Measurements from ENCODE around the gene TARBP1. TPM values are rescaled to one million over a fixed set of nuclear protein-coding genes. Genes with fewer than 3 reads are reported as not detected.
A peak's percentile ranks its signal among the peaks of the same experiment; 100 is the strongest.

Gene TARBP1
- total RNA-seq, 4 donors from 2014 or later = 5.8 to 11.1 (median 9.8) TPM

DNA sequence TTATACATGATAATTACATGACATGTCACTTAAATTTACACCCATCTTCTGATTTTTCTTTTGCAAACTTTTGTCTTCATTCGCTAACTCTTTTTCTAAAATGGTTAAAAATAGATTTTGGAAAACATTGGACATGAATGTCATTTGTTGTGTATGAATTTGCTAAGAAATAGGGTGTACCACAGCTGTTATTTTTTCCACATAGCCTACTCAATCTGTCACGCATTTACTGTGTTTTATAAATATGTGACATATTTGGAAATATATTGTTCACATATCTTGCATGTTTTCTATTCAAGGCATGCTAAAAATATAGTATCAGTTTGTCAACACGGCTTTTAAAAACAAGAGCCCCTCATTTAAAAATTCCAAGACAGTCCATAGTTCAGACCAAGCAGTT lies 47.9 kb upstream of the TARBP1 start:
- no peak overlapping the region for H3K4me3 ChIP-seq
- peaks cover 61 to 75% (median 67%) of the 10 kb centered on the region in 4 donors for H3K4me1 ChIP-seq
- TF ChIP-seq POLR2AphosphoS5 (IDR thresholded peaks at IDR 0.05) (no peak), POLR2A (IDR thresholded peaks at IDR 0.05; ENCODE audit: low read depth) (no peak), EP300 (IDR thresholded peaks at IDR 0.05) (no peak)
- TF ChIP-seq, protein P1, sequence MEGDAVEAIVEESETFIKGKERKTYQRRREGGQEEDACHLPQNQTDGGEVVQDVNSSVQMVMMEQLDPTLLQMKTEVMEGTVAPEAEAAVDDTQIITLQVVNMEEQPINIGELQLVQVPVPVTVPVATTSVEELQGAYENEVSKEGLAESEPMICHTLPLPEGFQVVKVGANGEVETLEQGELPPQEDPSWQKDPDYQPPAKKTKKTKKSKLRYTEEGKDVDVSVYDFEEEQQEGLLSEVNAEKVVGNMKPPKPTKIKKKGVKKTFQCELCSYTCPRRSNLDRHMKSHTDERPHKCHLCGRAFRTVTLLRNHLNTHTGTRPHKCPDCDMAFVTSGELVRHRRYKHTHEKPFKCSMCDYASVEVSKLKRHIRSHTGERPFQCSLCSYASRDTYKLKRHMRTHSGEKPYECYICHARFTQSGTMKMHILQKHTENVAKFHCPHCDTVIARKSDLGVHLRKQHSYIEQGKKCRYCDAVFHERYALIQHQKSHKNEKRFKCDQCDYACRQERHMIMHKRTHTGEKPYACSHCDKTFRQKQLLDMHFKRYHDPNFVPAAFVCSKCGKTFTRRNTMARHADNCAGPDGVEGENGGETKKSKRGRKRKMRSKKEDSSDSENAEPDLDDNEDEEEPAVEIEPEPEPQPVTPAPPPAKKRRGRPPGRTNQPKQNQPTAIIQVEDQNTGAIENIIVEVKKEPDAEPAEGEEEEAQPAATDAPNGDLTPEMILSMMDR (IDR thresholded peaks at IDR 0.05) = no peak
- H3K27ac ChIP-seq (replicated peaks in 1 of 4) = peak overlapping the region in 1 of 4 donors; percentile 99
- intact Hi-C loops (cut with DNase I) = no loop called here
- no peaks in the 10 kb centered on the region for H3K36me3 ChIP-seq
- no peak for DNase-seq (ENCODE audit: extremely low spot score)
- WGBS = 53% methylated on average over 3 of the region's 3 CpGs
- H3K27me3 ChIP-seq = no peaks in the 10 kb centered on the region
- no peaks in the 10 kb centered on the region for H3K9me3 ChIP-seq

DNA sequence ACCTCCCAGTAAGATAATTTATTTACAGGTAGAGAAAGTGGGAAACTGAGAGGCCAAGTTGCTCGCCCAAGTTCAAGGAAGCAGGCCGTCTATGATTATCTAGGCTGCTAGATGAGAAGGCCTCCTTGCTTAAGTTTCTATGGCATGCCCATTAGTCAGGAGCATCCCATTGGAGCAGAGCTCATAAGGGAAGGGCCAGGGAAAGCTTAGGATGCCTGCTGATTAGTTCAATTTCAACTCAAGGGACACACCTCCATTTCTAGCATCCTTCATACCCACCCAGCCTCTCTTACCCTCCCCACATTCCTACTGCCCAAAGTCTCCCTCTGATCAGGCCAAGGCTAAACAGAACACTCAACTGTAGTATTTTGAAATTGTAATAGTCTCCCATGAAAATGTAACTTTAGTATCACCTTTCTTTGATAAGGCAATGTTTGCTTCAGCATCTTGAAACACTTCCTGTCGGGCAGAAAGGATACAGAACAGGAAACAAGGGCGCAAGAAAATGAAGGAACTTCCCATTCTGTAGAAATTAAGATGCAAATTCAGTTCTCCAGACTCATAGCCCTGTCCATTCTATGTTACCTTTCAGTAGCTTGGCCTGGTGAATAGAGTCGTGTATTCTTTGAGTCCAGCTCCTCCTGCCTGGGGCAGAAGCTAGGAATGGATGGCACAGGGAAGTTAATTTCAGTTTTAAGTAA lies 46.3 kb upstream of the TARBP1 start:
- DNase-seq (ENCODE audit: extremely low spot score) = no peak
- H3K27ac ChIP-seq (replicated peaks in 1 of 4) = peak overlapping the region; percentile 87 to 95 (median 89)
- intact Hi-C loops (cut with DNase I) = no loop called here

DNA sequence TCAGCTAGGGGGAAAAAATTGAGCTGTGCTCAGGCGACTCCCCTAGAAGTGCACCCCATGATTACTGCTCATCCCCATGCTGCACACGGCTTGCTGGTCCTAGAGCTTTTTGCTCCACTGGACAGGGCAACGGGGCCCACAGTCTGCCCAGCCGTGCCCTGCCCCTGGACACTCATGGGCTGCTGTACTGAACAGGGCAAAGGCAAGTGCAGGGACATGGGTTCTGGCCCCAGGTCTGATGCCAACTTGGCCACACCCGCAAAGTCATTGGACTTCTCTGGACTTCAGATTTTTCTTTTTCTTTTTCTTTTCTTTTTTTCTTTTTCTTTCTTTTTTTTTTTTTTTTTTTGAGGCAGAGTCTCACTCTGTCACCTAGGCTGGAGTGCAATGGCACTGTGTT lies 42.9 kb upstream of the TARBP1 start:
- WGBS = 95% methylated on average over 3 of the region's 5 CpGs
- no peak for DNase-seq (ENCODE audit: extremely low spot score)
- no peaks in the 10 kb centered on the region for H3K9me3 ChIP-seq
- peaks cover 29 to 42% (median 32%) of the 10 kb centered on the region in 4 donors for H3K4me1 ChIP-seq
- peak overlapping the region; percentile 87 to 95 (median 89) for H3K27ac ChIP-seq (replicated peaks in 1 of 4)
- intact Hi-C loops (cut with DNase I) = no loop called here
- H3K4me3 ChIP-seq = no peak overlapping the region
- no peaks in the 10 kb centered on the region for H3K36me3 ChIP-seq
- TF ChIP-seq, protein P1 (IDR thresholded peaks at IDR 0.05) = no peak
- TF ChIP-seq POLR2A (IDR thresholded peaks at IDR 0.05; ENCODE audit: low read depth) (no peak), EP300 (IDR thresholded peaks at IDR 0.05) (no peak), POLR2AphosphoS5 (IDR thresholded peaks at IDR 0.05) (no peak)
- H3K27me3 ChIP-seq = no peaks in the 10 kb centered on the region

More for the DNA sequence above, 46.3 kb upstream of the TARBP1 start:
- H3K4me1 ChIP-seq = peaks cover 52 to 59% (median 55%) of the 10 kb centered on the region in 4 donors
- H3K4me3 ChIP-seq = no peak overlapping the region
- WGBS = 77% methylated on average over 5 of the region's 5 CpGs
- TF ChIP-seq EP300 (IDR thresholded peaks at IDR 0.05) (no peak), POLR2A (IDR thresholded peaks at IDR 0.05; ENCODE audit: low read depth) (no peak), POLR2AphosphoS5 (IDR thresholded peaks at IDR 0.05) (no peak)
- TF ChIP-seq, protein P1 (IDR thresholded peaks at IDR 0.05) = no peak
- no peaks in the 10 kb centered on the region for H3K27me3 ChIP-seq
- no peaks in the 10 kb centered on the region for H3K9me3 ChIP-seq
- no peaks in the 10 kb centered on the region for H3K36me3 ChIP-seq

DNA sequence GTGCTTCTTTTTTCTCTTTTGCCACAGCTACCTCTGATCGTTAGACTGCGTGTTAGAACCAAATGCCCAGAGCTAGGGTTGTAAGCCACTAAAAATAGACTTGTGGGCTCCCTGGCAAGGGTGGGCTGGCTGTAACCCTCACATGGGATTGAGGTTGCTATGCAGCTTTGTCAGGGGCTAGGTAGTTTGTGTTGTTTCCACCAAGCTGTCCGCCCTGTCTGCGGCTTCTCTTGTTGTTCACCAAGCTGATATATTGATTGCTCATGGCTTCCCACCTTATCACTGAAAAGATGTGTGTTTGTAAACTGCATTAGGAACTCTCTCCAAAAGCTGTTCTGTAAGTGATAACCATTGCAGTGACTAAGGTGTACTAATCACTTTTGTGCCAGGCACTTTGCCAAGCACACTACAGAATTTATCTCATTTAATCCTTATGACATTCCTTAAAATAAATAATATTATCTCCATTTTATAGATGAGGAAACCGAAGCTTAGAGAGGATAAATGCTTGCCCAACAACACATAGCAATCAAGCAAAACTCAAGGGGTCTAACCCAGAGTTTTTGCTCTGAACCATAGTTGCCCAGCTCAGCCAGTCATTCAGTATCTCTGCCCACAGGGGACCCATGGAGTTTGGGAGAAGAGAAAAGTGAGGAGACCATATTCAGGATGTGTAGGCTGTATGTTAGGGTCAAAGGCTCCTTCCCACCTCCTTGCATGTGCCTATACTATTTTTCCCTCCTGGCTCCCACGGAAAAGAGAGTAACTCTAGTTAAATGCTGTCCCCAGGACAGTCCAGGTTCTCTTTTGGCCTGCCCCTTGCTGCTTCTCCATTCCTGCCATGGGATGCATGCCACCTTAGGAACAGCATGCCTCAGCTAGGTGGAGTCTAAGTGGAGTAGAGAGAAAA lies 42.2 kb upstream of the TARBP1 start:
- Histone ChIP-seq H3K4me1 (peaks cover 29 to 42% (median 31%) of the 10 kb centered on the region in 4 donors), H3K4me3 (no peak overlapping the region), H3K27ac (replicated peaks in 1 of 4) (peak overlapping the region; percentile 87 to 95 (median 89)), H3K36me3 (no peaks in the 10 kb centered on the region), H3K27me3 (no peaks in the 10 kb centered on the region), H3K9me3 (no peaks in the 10 kb centered on the region)
- 84% methylated on average over 6 of the region's 6 CpGs for WGBS
- intact Hi-C loops (cut with DNase I) = no loop called here
- DNase-seq (ENCODE audit: extremely low spot score) = no peak
- TF ChIP-seq POLR2A (IDR thresholded peaks at IDR 0.05; ENCODE audit: low read depth) (no peak), POLR2AphosphoS5 (IDR thresholded peaks at IDR 0.05) (no peak), EP300 (IDR thresholded peaks at IDR 0.05) (no peak)
- TF ChIP-seq, protein P1 (IDR thresholded peaks at IDR 0.05) = no peak
